ENCODE measurements around the gene HIVEP3.
A peak's percentile ranks its signal among the peaks of the same experiment; 100 is the strongest.

HIVEP3 gene

GRCh38 chr1:41504114-41505035, 414.3 kb downstream of the HIVEP3 start (continued):
- TF ChIP-seq ZNF138 (tag by site-specific recombination; IDR thresholded peaks at IDR 0.05; ENCODE audit: borderline replicate concordance) (no peak), ZNF311 (tag by site-specific recombination; IDR thresholded peaks at IDR 0.05; ENCODE audit: borderline replicate concordance) (no peak), ZNF610 (tag by site-specific recombination; IDR thresholded peaks at IDR 0.05; ENCODE audit: borderline replicate concordance) (no peak), ZXDB (tag by site-specific recombination; IDR thresholded peaks at IDR 0.05) (no peak), ZNF555 (tag by site-specific recombination; conservative IDR thresholded peaks at IDR 0.05) (no peak), ZBTB17 (tag by site-specific recombination; IDR thresholded peaks at IDR 0.05) (peak; percentile 66), OVOL3 (tag by site-specific recombination; IDR thresholded peaks at IDR 0.05) (0 out of 2 replicates have a peak, but pooled peaks have one; percentile 10), ZNF704 (tag by site-specific recombination; IDR thresholded peaks at IDR 0.05) (no peak), ZNF791 (tag by site-specific recombination; IDR thresholded peaks at IDR 0.05) (no peak), PRDM6 (tag by site-specific recombination; IDR thresholded peaks at IDR 0.05) (no peak), ZNF549 (tag by site-specific recombination; IDR thresholded peaks at IDR 0.05) (no peak), ZNF274 (IDR thresholded peaks at IDR 0.05; ENCODE audit: low read length) (no peak), ZNF274 (tag by site-specific recombination; IDR thresholded peaks at IDR 0.05; ENCODE audit: borderline replicate concordance) (no peak), ZNF518A (tag by site-specific recombination; conservative IDR thresholded peaks at IDR 0.05; ENCODE audit: low read depth) (no peak), GLIS2 (tag by site-specific recombination; IDR thresholded peaks at IDR 0.05) (peak; percentile 84), ZNF677 (tag by site-specific recombination; IDR thresholded peaks at IDR 0.05) (no peak), ZNF280D (tag by site-specific recombination; IDR thresholded peaks at IDR 0.05) (no peak), ZNF248 (tag by site-specific recombination; IDR thresholded peaks at IDR 0.05) (no peak), ZFP69B (tag by site-specific recombination; IDR thresholded peaks at IDR 0.05) (no peak), ZNF600 (tag by site-specific recombination; IDR thresholded peaks at IDR 0.05) (peak; percentile 97), TCF7L2 (IDR thresholded peaks at IDR 0.05; ENCODE audit: borderline replicate concordance, low read depth, low read length) (no peak), ZNF114 (tag by site-specific recombination; IDR thresholded peaks at IDR 0.05) (no peak), SETDB1 (IDR thresholded peaks at IDR 0.05; ENCODE audit: insufficient read length, low read length) (no peak), REPIN1 (tag by site-specific recombination; IDR thresholded peaks at IDR 0.05; ENCODE audit: low read depth) (no peak), ZNF23 (tag by site-specific recombination; IDR thresholded peaks at IDR 0.05; ENCODE audit: borderline replicate concordance) (no peak)
- TF ChIP-seq, protein P1, sequence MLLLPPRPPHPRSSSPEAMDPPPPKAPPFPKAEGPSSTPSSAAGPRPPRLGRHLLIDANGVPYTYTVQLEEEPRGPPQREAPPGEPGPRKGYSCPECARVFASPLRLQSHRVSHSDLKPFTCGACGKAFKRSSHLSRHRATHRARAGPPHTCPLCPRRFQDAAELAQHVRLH (tag by site-specific recombination; IDR thresholded peaks at IDR 0.05): no peak
- TF ChIP-seq, protein P2, sequence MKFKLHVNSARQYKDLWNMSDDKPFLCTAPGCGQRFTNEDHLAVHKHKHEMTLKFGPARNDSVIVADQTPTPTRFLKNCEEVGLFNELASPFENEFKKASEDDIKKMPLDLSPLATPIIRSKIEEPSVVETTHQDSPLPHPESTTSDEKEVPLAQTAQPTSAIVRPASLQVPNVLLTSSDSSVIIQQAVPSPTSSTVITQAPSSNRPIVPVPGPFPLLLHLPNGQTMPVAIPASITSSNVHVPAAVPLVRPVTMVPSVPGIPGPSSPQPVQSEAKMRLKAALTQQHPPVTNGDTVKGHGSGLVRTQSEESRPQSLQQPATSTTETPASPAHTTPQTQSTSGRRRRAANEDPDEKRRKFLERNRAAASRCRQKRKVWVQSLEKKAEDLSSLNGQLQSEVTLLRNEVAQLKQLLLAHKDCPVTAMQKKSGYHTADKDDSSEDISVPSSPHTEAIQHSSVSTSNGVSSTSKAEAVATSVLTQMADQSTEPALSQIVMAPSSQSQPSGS (tag by site-specific recombination; IDR thresholded peaks at IDR 0.05; ENCODE audit: low read depth): no peak

Measured in HEK293 (cell line).